GM12878 (cell line): ENCODE data around the gene HOOK2. TPM values are rescaled to one million over a fixed set of nuclear protein-coding genes. Genes with fewer than 3 reads are reported as not detected.

ENCODE experiments used
- ATAC-seq: fragments of 200-7000 bp; cut with Tn5 transposase; 3 replicates; pipeline ENCODE4 v1.9.1; 2020; ENCODE audit warnings: mild to moderate bottlenecking, moderate library complexity
- BruUV-seq: library from RNA; stranded (reverse); fragments of 400-500 nt; replicated peaks from 2 replicates; lab custom pipeline; 2021; lab: Mats Ljungman, UMichigan
- CTCF ChIA-PET: fragments of 300-600 bp; sonication (Branson Sonifier 250); formaldehyde crosslinking; extraction: SDS; loops from one replicate; lab custom pipeline; 2021; ENCODE audit warnings: inconsistent platforms; lab: Yijun Ruan, JAX
- POLR2A ChIA-PET: fragments of 350-600 bp; formaldehyde crosslinking; extraction: SDS; loops from one replicate; lab custom pipeline; 2021; ENCODE audit warnings: inconsistent platforms; lab: Charles Lee
- RAD21 ChIA-PET: fragments of 300-600 bp; sonication (Branson Sonifier 250); formaldehyde crosslinking; loops from one replicate; lab custom pipeline; 2023; ENCODE audit warnings: antibody characterized with exemption; ENCODE audit not compliant: unreplicated experiment; lab: Charles Lee
- SMC1A ChIA-PET: fragments of 300-600 bp; sonication (Branson Sonifier 250); formaldehyde crosslinking; loops from one replicate; lab custom pipeline; 2023; ENCODE audit not compliant: unreplicated experiment, uncharacterized antibody; lab: Charles Lee
- DNase-seq: peaks from one replicate; pipeline ENCODE4 v3.0.0-alpha.2; 2011; ENCODE audit warnings: low read depth, low spot score
- FAIRE-seq: peaks from 3 replicates; lab custom pipeline; 2011; peaks lifted over from hg19 to GRCh38; lab: Jason Lieb, UNC
- H2AFZ ChIP-seq: 2 replicates; pipeline ENCODE4 v1.6.0; 2011; ENCODE audit warnings: low read depth, low read length, control low read depth; ENCODE audit not compliant: control insufficient read depth
- H3K27ac ChIP-seq: 2 replicates; pipeline ENCODE4 v1.5.1; 2011; ENCODE audit warnings: control low read depth; ENCODE audit not compliant: control insufficient read depth, insufficient read depth
- H3K27me3 ChIP-seq, 2 experiments: replicated peaks in 1 of 2; 2 replicates each; pipeline versions ENCODE4 v1.6.0 to v1.6.1; 2011; ENCODE audit warnings: low read length in 1 of 2; ENCODE audit not compliant: control insufficient read depth in 2 of 2, insufficient read depth in 2 of 2
- H3K36me3 ChIP-seq, 2 experiments: 2 replicates each; pipeline ENCODE4 v1.5.1; 2011; ENCODE audit warnings: low read length in 1 of 2; ENCODE audit not compliant: control insufficient read depth in 2 of 2, insufficient read depth in 2 of 2
- H3K4me1 ChIP-seq: 2 replicates; pipeline ENCODE4 v1.6.1; 2011; ENCODE audit warnings: mild to moderate bottlenecking, low read length, moderate library complexity, mixed read lengths; ENCODE audit not compliant: control insufficient read depth, insufficient read depth
- H3K4me2 ChIP-seq: 2 replicates; pipeline ENCODE4 v1.6.0; 2011; ENCODE audit warnings: control low read depth; ENCODE audit not compliant: control insufficient read depth, insufficient read depth
- H3K4me3 ChIP-seq: fragments of 200-600 bp; sonication (generic); 2 replicates; pipeline ENCODE4 v1.5.1; 2016
- H3K79me2 ChIP-seq: 2 replicates; pipeline ENCODE4 v1.6.0; 2011; ENCODE audit warnings: low read length; ENCODE audit not compliant: control insufficient read depth, insufficient read depth
- H3K9ac ChIP-seq: 2 replicates; pipeline ENCODE4 v1.8.0; 2011; ENCODE audit warnings: low read length, control low read depth, mixed read lengths; ENCODE audit not compliant: control insufficient read depth, insufficient read depth
- H3K9me3 ChIP-seq: replicated peaks from 3 replicates; pipeline ENCODE4 v1.5.1; 2011; ENCODE audit warnings: mild to moderate bottlenecking, low read length; ENCODE audit not compliant: control insufficient read depth, insufficient read depth
- H4K20me1 ChIP-seq: 2 replicates; pipeline ENCODE4 v1.6.0; 2011; ENCODE audit not compliant: control insufficient read depth, insufficient read depth
- ESRRA ChIP-seq: IDR thresholded peaks from 2 replicates; pipeline ENCODE4 v1.6.1; 2012; ENCODE audit warnings: mild to moderate bottlenecking, low read length, improper control_type of control experiment
- NFIC ChIP-seq: IDR thresholded peaks from 2 replicates; pipeline ENCODE4 v1.6.1; 2012; ENCODE audit warnings: low read depth, mild to moderate bottlenecking, inconsistent platforms, low read length, moderate library complexity
- PRDM15 ChIP-seq: fragments of 450-650 bp; formaldehyde crosslinking; IDR thresholded peaks from 2 replicates; pipeline ENCODE4 v1.4.0; 2020; ENCODE audit warnings: mild to moderate bottlenecking, moderate library complexity
- SMAD5 ChIP-seq: IDR thresholded peaks from 2 replicates; pipeline ENCODE4 v1.6.1; 2016; ENCODE audit warnings: antibody characterized with exemption, low read depth
- SRF ChIP-seq, 2 experiments: IDR thresholded peaks; 2 replicates each; pipeline ENCODE4 v1.6.1; 2011; ENCODE audit warnings: low read depth in 2 of 2, low read length in 2 of 2, mild to moderate bottlenecking in 1 of 2, moderate library complexity in 1 of 2
- SUPT20H ChIP-seq: IDR thresholded peaks from 2 replicates; pipeline ENCODE4 v1.6.1; 2011; ENCODE audit warnings: low read depth, mild to moderate bottlenecking, low read length, moderate library complexity, borderline replicate concordance; ENCODE audit not compliant: control insufficient read depth
- TAF1 ChIP-seq: IDR thresholded peaks from 2 replicates; pipeline ENCODE4 v1.6.1; 2011; ENCODE audit warnings: mild to moderate bottlenecking, low read depth, low read length, borderline replicate concordance
- YY1 ChIP-seq: IDR thresholded peaks from 2 replicates; pipeline ENCODE4 v1.6.1; 2011; ENCODE audit warnings: low read depth, mild to moderate bottlenecking, low read length
- ZNF217 ChIP-seq: fragments of 450-650 bp; IDR thresholded peaks from 2 replicates; pipeline ENCODE4 v1.6.1; 2017; ENCODE audit warnings: antibody characterized with exemption, mild to moderate bottlenecking
- ZNF622 ChIP-seq: fragments of 450-650 bp; IDR thresholded peaks from 2 replicates; pipeline ENCODE4 v1.6.1; 2017; ENCODE audit warnings: mild to moderate bottlenecking, inconsistent platforms
- whole genome bisulfite sequencing: methylation state at CpG from one replicate; pipeline ENCODE4 v1.1.6; 2016; ENCODE audit warnings: low lambda C conversion rate; ENCODE audit not compliant: insufficient replicate concordance, insufficient coverage; ENCODE audit errors: missing lambda C conversion rate; 5-methylcytosine and 5-hydroxymethylcytosine counted together
- in situ Hi-C: fragments of 300-500 bp; cut with MboI; formaldehyde crosslinking; loops from 9 replicates; pipeline ENCODE4 v1.14.3; 2018; ENCODE audit warnings: mixed read lengths
- intact Hi-C: fragments of 100-400 bp; cut with micrococcal nuclease; formaldehyde crosslinking; loops from one replicate; pipeline ENCODE4 v1.14.2; 2022; ENCODE audit not compliant: unreplicated experiment
- polyA plus RNA-seq, 11 experiments: library from polyadenylated mRNA; depleted of rRNA in 4 of 11; unstranded in 6 of 11; stranded (reverse) in 5 of 11; fragments of >200 nt; fragmentation: Nextera tagmentation in 4 of 11; fragmentation: Illumina TruSeq in 1 of 11; extraction: Ambion mirVana in 4 of 11; extraction: Trizol in 1 of 11; gene quantifications; 1 replicate in 1 of 11; 2 replicates in 10 of 11; pipeline versions ENCODE4 v1.2.1 to v1.2.3, GENCODE V29; 2011 to 2016; ENCODE audit warnings: inconsistent platforms in 2 of 11, missing spikeins in 2 of 11, low read depth in 1 of 11
- total RNA-seq, 4 experiments: library from RNA; depleted of rRNA in 3 of 4; stranded (reverse); fragments of >200 nt in 3 of 4; fragmentation: Illumina TruSeq in 1 of 4; extraction: Trizol in 1 of 4; gene quantifications; 2 replicates each; pipeline versions ENCODE4 v1.2.1 to v1.2.3, GENCODE V29; 2013 to 2021
- TF ChIP-seq, protein P1 (sequence below): IDR thresholded peaks from 2 replicates; pipeline ENCODE4 v1.6.1; 2012; ENCODE audit warnings: low read depth, low read length, improper control_type of control experiment
- TF ChIP-seq, protein P2 (sequence below): fragments of 450-650 bp; IDR thresholded peaks from 2 replicates; pipeline ENCODE4 v1.6.1; 2016; ENCODE audit warnings: mild to moderate bottlenecking

The HOOK2 gene
- total and polyA plus RNA-seq, 10 of the 15 experiments (the other 5 are each of a cell fraction or from before 2014, with no cell fraction given) = 1.5 to 9.6 (median 6.2) TPM

- peak overlapping the region; percentile 97 for H3K4me2 ChIP-seq
- CTCF ChIA-PET = interaction anchor here (12.1 kb wide), 1 partner anchor 13 kb away, joined by 537 read pairs; the partner anchor contains the start of gene JUNB
- peaks cover 9% of the 10 kb centered on the region for H3K79me2 ChIP-seq
- DNase-seq (no peak), ATAC-seq (peak; percentile 58), FAIRE-seq (no peak)
- H3K4me3 ChIP-seq = peak overlapping the region; percentile 65
- no peaks in the 10 kb centered on the region for H4K20me1 ChIP-seq
- intact Hi-C loops = loop anchor here (5.0 to 10.0 kb wide), 2 partner anchors 170 to 1688 kb away; partner anchors contain the start of genes ZNF490 and ZNF791
- SMC1A ChIA-PET = interaction anchor here (8.4 kb wide), 1 partner anchor 13 kb away, joined by 240 read pairs; the partner anchor contains the start of gene JUNB
- no TSS peak for BruUV-seq
- POLR2A ChIA-PET = interaction anchor here (0.5 to 9.3 kb wide), 3 partner anchors 12 to 175 kb away, joined by 3 to 303 read pairs (median 11); partner anchors contain the start of gene JUNB
- RAD21 ChIA-PET = interaction anchor here (1.4 to 2.7 kb wide), 3 partner anchors 8 to 14 kb away, joined by 13 to 23 read pairs (median 16); partner anchors contain the start of gene JUNB
- peak overlapping the region; percentile 97 for H3K27ac ChIP-seq
- H3K4me1 ChIP-seq = peaks cover 72% of the 10 kb centered on the region
- peak overlapping the region; percentile 78 for H2AFZ ChIP-seq
- no peaks in the 10 kb centered on the region for H3K27me3 ChIP-seq
- H3K36me3 ChIP-seq = no peaks in the 10 kb centered on the region
- peak overlapping the region; percentile 77 for H3K9ac ChIP-seq
- in situ Hi-C loops = no loop called here
- WGBS = under 1% methylated on average over 31 of the region's 88 CpGs
- no peaks in the 10 kb centered on the region for H3K9me3 ChIP-seq
- TF ChIP-seq, protein P1, sequence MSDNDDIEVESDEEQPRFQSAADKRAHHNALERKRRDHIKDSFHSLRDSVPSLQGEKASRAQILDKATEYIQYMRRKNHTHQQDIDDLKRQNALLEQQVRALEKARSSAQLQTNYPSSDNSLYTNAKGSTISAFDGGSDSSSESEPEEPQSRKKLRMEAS = peak; percentile 88
- TF ChIP-seq SMAD5 (no peak), SRF (IDR thresholded peaks at IDR 0.05; ENCODE audit: low read depth in 2 of 2, low read length in 2 of 2) (peak in 1 of 2 experiments; percentile 15; a peak in 2 of 4 replicates), ZNF622 (no peak), PRDM15 (no peak), ESRRA (no peak), TAF1 (no peak; the same call in 1 of the 2 replicates), SUPT20H (no peak), NFIC (no peak), YY1 (peak; percentile 54), ZNF217 (peak; percentile 95; the same call in 1 of the 2 replicates)
- TF ChIP-seq, protein P2, sequence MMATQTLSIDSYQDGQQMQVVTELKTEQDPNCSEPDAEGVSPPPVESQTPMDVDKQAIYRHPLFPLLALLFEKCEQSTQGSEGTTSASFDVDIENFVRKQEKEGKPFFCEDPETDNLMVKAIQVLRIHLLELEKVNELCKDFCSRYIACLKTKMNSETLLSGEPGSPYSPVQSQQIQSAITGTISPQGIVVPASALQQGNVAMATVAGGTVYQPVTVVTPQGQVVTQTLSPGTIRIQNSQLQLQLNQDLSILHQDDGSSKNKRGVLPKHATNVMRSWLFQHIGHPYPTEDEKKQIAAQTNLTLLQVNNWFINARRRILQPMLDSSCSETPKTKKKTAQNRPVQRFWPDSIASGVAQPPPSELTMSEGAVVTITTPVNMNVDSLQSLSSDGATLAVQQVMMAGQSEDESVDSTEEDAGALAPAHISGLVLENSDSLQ = peak; percentile 5; the same call in 1 of the 2 replicates
These were observed 7.3 kb upstream of the HOOK2 start for GRCh38 chr19:12782424-12783290.
